Measurements from ENCODE around the gene TRIM28. TPM values are rescaled to one million over a fixed set of nuclear protein-coding genes. Genes with fewer than 3 reads are reported as not detected.

Gene TRIM28
- total RNA-seq, 1 donor from 2014 or later, result 233 TPM

DNA sequence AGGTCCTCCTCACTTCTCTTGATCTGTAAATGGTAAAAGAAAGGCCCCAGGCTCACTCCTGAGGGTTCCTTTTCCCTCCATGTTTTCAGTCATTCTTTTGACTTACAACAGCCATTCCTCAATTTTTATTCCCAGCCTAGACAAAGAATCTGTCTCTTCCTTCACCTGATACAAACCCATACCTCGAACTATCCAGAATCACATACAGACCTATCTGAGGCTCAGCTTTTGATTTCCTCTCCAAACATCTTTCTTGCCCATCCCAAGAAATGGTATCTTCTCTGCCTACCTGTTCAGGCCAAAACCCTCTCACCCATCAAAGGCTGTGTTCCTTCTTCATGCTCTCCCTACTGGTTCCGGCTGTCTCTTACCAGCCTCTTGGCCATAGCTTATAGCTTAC, 8.8 kb downstream of the TRIM28 start:
- H3K4me3 ChIP-seq, result no peak overlapping the region
- ATAC-seq, result no peak
- H3K9me3 ChIP-seq, result no peaks in the 10 kb centered on the region
- H3K4me1 ChIP-seq, result peaks cover 39% of the 10 kb centered on the region
- no peak for DNase-seq
- peaks cover 81% of the 10 kb centered on the region for H3K36me3 ChIP-seq
- no peak overlapping the region for H3K27ac ChIP-seq
- intact Hi-C loops (cut with DNase I), result no loop called here
- TF ChIP-seq, protein P1, sequence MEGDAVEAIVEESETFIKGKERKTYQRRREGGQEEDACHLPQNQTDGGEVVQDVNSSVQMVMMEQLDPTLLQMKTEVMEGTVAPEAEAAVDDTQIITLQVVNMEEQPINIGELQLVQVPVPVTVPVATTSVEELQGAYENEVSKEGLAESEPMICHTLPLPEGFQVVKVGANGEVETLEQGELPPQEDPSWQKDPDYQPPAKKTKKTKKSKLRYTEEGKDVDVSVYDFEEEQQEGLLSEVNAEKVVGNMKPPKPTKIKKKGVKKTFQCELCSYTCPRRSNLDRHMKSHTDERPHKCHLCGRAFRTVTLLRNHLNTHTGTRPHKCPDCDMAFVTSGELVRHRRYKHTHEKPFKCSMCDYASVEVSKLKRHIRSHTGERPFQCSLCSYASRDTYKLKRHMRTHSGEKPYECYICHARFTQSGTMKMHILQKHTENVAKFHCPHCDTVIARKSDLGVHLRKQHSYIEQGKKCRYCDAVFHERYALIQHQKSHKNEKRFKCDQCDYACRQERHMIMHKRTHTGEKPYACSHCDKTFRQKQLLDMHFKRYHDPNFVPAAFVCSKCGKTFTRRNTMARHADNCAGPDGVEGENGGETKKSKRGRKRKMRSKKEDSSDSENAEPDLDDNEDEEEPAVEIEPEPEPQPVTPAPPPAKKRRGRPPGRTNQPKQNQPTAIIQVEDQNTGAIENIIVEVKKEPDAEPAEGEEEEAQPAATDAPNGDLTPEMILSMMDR (IDR thresholded peaks at IDR 0.05), result no peak
- H3K27me3 ChIP-seq (ENCODE audit: low read depth), result no peaks in the 10 kb centered on the region

DNA sequence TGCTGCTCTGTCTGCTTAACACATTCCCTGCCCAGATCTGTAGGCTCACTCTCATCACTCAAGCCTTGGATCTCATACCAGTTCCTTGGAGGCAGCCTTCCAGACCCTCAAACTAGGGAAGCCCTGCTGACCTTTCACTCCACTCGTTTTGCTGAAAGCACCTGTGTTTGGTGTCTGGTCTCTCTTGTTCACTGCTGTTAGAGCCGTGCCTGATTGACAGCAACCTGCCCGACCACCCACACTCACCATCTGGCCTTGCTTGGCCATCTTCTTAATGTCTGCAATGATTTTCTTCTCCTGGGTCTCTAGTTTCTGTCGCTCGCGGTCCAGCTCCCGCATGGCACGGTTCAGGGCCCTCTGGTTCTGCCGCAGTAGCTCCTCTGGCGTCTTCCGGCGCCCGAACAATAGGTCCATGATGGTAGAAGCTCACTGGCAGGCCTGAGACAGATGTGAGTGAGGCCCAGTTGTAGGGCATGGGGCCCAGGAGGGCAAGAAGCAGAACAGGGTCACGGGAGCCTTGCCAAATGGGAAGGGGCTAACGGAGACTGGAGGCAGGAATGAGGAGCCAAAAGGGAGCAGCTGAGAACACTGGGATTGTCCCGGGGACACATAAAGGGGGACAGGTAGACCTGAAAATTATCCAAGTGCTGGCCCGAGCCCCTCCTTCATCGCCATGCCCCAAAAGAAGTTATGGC, 10.1 kb downstream of the TRIM28 start:
- Histone ChIP-seq H3K36me3 (peaks cover 69% of the 10 kb centered on the region), H3K4me1 (peaks cover 39% of the 10 kb centered on the region), H3K9me3 (no peaks in the 10 kb centered on the region), H3K27me3 (ENCODE audit: low read depth) (no peaks in the 10 kb centered on the region), H3K27ac (peak overlapping the region; percentile 95), H3K4me3 (peak overlapping the region; percentile 91)
- TF ChIP-seq, protein P1 (IDR thresholded peaks at IDR 0.05), result no peak
- intact Hi-C loops (cut with DNase I), result no loop called here
- ATAC-seq (no peak), DNase-seq (no peak)

- intact Hi-C loops (cut with DNase I), result no loop called here
- no peaks in the 10 kb centered on the region for H3K9me3 ChIP-seq
- H3K4me3 ChIP-seq, result peak within 1 kb of the TSS; percentile 91
- peaks cover 61% of the 10 kb centered on the region for H3K36me3 ChIP-seq
- ATAC-seq (peak; percentile 60 to 72), DNase-seq (peak; percentile 99)
- H3K27me3 ChIP-seq (ENCODE audit: low read depth), result no peaks in the 10 kb centered on the region
- TF ChIP-seq, protein P1 (IDR thresholded peaks at IDR 0.05), result no peak
- peak within 1 kb of the TSS; percentile 95 for H3K27ac ChIP-seq
- H3K4me1 ChIP-seq, result peaks cover 39% of the 10 kb centered on the region
These were observed 10.9 kb downstream of the TRIM28 start, which contains the start of gene CHMP2A for GRCh38 chr19:58554494-58555368. Gene CHMP2A, minus strand, starts transcription at chr19:58555105. Its CDS starts 893 bp downstream, at chr19:58554212.

- Histone ChIP-seq H3K36me3 (peaks cover 54% of the 10 kb centered on the region), H3K4me1 (peaks cover 39% of the 10 kb centered on the region), H3K27me3 (ENCODE audit: low read depth) (no peaks in the 10 kb centered on the region), H3K9me3 (no peaks in the 10 kb centered on the region), H3K27ac (peak overlapping the region; percentile 95), H3K4me3 (peak overlapping the region; percentile 91)
- TF ChIP-seq, protein P1 (IDR thresholded peaks at IDR 0.05), result no peak
- intact Hi-C loops (cut with DNase I), result no loop called here
- ATAC-seq, result no peak
- DNase-seq, result no peak
These were observed 11.6 kb downstream of the TRIM28 start for GRCh38 chr19:58555369-58555885.

DNA sequence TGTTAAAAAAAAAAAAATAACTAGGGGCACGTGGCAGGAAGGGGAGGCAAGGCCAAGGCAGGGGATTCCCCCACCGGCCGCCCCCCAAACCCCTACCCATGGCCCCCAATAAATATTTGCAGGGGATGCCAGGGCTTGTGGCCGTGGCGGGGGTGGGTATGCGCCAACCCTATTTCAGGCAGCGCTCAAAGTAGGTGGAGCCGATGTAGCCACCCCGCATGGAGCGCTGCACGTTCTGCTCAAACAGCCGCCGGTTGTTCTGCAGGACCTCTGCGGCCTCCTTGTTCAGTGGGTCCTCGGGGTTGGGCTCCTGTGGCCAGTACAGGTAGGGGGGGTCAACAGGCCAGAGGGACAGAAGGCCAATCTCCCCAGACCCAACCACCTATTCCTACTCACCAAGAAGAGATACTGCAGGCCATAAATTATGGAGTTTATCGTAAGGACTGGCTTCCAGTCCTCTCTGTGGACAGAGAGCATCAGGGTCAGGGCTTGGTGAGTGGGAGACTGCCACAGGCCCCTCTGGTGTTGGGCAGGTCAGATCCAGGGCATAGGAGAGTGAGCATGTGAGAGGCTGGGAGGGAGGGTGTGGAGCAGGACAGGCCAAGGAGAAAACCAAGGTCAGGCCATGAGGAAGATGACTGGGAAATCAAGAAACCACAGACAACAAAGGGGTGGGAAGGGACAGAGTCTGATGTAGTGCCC, 12.2 kb downstream of the TRIM28 start:
- ATAC-seq (no peak), DNase-seq (no peak)
- TF ChIP-seq, protein P1 (IDR thresholded peaks at IDR 0.05), result no peak
- H3K9me3 ChIP-seq, result no peaks in the 10 kb centered on the region
- intact Hi-C loops (cut with DNase I), result no loop called here
- H3K4me1 ChIP-seq, result peaks cover 39% of the 10 kb centered on the region
- H3K27ac ChIP-seq, result peak overlapping the region; percentile 99
- peaks cover 47% of the 10 kb centered on the region for H3K36me3 ChIP-seq
- H3K4me3 ChIP-seq, result no peak overlapping the region
- H3K27me3 ChIP-seq (ENCODE audit: low read depth), result no peaks in the 10 kb centered on the region
